Uterus (tissue), 4 donors: Measurements from ENCODE around the gene HTT-AS. TPM values are rescaled to one million over a fixed set of nuclear protein-coding genes. Genes with fewer than 3 reads are reported as not detected.

Experiments used
- DNase-seq, 2 donors: peaks; one replicate each; pipeline ENCODE4 v3.0.0-alpha.2; 2019 to 2020
- H3K27ac ChIP-seq, 2 donors: fragments of 200-600 bp; sonication (generic); 1 replicate in 1 of 2; 2 replicates in 1 of 2; pipeline ENCODE4 v1.5.1; 2016 to 2018
- H3K27me3 ChIP-seq, 2 donors: fragments of 200-600 bp; sonication (generic); one replicate each; pipeline ENCODE4 v1.5.1; 2018 to 2019; ENCODE audit warnings: control low read depth in 1 of 2
- H3K36me3 ChIP-seq, 2 donors: fragments of 200-600 bp; sonication (generic); one replicate each; pipeline ENCODE4 v1.5.1; 2019; ENCODE audit warnings: control low read depth in 1 of 2
- H3K4me1 ChIP-seq, 2 donors: fragments of 200-600 bp; sonication (generic); one replicate each; pipeline ENCODE4 v1.5.1; 2018 to 2019; ENCODE audit warnings: control low read depth in 1 of 2
- H3K4me3 ChIP-seq, 2 donors: fragments of 200-600 bp; sonication (generic); 1 replicate in 1 of 2; 2 replicates in 1 of 2; pipeline ENCODE4 v1.5.1; 2018 to 2019; ENCODE audit warnings: mild to moderate bottlenecking in 1 of 2
- H3K9me3 ChIP-seq, 2 donors: fragments of 200-600 bp; sonication (generic); one replicate each; pipeline ENCODE4 v1.5.1; 2019; ENCODE audit warnings: control low read depth in 1 of 2
- POLR2A ChIP-seq, 2 donors: fragments of 450-650 bp; IDR thresholded peaks; one replicate each; pipeline ENCODE4 v1.6.1; 2016; ENCODE audit warnings: antibody characterized with exemption in 2 of 2, mild to moderate bottlenecking in 1 of 2, moderate library complexity in 1 of 2
- intact Hi-C: fragments of 100-400 bp; cut with DNase I; formaldehyde crosslinking; loops from one replicate; pipeline ENCODE4 v1.15.1; 2023; ENCODE audit warnings: low total_unique reads
- total RNA-seq, 4 donors: library from RNA; depleted of rRNA in 3 of 4; stranded (reverse); fragments of >200 nt in 3 of 4; gene quantifications; one replicate each; pipeline versions ENCODE4 v1.1.0 to v1.2.4, GENCODE V29; 2014 to 2023
- TF ChIP-seq, protein P1 (sequence below), 4 experiments: fragments of 200-600 bp in 2 of 4; fragments of 450-650 bp in 2 of 4; sonication (generic) in 2 of 4; IDR thresholded peaks; one replicate each; pipeline ENCODE4 v1.5.1; 2016 to 2019; ENCODE audit warnings: antibody characterized with exemption in 4 of 4, mild to moderate bottlenecking in 2 of 4, moderate library complexity in 1 of 4
- donor health status: DM: yes; HTN: yes; CAD: no.

The HTT-AS gene
- total RNA-seq, 4 donors from 2014 or later = not detected

DNA sequence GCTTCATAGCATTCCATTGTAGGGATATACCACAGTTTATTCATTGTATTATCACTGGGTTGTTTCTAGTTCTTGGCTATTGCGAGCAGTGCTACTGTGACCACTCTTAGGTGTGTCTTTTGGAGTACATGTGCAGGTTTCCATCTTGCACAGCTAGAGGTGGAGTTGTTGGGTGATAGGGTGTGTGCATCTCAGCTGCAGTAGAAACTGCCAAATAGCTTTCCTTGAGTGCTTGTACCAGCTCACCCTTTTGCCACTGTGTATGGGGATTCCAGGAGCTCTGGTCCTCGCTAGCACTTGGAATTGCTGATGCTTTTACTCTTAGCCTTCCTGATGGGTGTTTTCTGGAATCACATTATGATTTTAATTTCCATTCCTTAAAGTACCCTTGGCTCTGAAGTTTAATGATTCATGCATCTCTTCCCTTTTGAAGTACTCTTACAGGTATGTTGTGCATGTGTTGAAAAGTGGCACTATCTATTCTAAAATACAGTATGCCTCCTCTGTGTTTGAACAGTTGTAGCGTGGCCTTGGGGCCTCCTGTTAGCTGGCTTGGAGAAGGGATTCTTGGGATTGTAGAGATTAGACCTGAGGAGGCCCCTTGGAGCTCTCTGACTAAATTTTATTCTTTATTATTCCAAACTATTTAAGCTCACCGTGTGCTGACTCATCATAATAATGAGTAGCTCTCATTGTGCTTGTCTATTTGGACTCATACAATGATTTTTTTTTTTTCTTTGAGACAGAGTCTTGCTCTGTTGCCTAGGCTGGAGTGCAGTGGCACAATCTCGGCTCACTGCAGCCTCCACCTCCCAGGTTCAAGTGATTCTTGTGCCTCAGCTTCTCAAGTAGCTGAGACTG lies 38.5 kb upstream of the HTT-AS start:
- peaks cover 0 to under 1% of the 10 kb centered on the region in 2 donors for H3K4me1 ChIP-seq
- no peaks in the 10 kb centered on the region for H3K27me3 ChIP-seq
- H3K9me3 ChIP-seq = no peaks in the 10 kb centered on the region
- no peak for DNase-seq
- H3K27ac ChIP-seq = no peak overlapping the region
- intact Hi-C loops = no loop called here
- H3K36me3 ChIP-seq = no peaks in the 10 kb centered on the region
- TF ChIP-seq POLR2A (IDR thresholded peaks at IDR 0.05) = no peak
- TF ChIP-seq, protein P1, sequence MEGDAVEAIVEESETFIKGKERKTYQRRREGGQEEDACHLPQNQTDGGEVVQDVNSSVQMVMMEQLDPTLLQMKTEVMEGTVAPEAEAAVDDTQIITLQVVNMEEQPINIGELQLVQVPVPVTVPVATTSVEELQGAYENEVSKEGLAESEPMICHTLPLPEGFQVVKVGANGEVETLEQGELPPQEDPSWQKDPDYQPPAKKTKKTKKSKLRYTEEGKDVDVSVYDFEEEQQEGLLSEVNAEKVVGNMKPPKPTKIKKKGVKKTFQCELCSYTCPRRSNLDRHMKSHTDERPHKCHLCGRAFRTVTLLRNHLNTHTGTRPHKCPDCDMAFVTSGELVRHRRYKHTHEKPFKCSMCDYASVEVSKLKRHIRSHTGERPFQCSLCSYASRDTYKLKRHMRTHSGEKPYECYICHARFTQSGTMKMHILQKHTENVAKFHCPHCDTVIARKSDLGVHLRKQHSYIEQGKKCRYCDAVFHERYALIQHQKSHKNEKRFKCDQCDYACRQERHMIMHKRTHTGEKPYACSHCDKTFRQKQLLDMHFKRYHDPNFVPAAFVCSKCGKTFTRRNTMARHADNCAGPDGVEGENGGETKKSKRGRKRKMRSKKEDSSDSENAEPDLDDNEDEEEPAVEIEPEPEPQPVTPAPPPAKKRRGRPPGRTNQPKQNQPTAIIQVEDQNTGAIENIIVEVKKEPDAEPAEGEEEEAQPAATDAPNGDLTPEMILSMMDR (IDR thresholded peaks at IDR 0.05) = no peak
- H3K4me3 ChIP-seq = no peak overlapping the region

DNA sequence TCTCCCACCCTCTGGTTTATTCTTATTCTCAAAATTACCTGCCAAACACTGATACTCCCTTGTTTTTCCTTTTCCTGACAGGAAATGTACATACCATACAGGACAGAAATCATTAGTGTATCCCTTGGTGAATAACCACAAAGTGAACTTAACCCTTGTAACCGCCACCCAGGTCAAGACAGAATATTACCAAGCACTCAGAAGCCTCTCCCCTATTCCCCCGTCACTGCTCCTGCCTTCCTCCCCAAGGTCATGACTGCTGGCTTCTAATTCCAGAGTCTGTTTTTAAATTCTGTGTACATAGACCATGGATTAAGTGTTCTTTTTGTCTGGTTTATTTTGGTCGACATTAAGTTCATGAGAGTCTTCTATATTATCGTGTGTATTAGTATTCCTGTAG lies 37.9 kb upstream of the HTT-AS start:
- intact Hi-C loops = no loop called here
- Histone ChIP-seq H3K27me3 (no peaks in the 10 kb centered on the region), H3K4me1 (peaks cover 0 to 6% of the 10 kb centered on the region in 2 donors), H3K27ac (peak overlapping the region in 1 of 2 donors; percentile 44), H3K9me3 (no peaks in the 10 kb centered on the region), H3K36me3 (no peaks in the 10 kb centered on the region), H3K4me3 (no peak overlapping the region)
- no peak for DNase-seq
- TF ChIP-seq, protein P1 (IDR thresholded peaks at IDR 0.05) = no peak
- no peak for TF ChIP-seq POLR2A (IDR thresholded peaks at IDR 0.05)

DNA sequence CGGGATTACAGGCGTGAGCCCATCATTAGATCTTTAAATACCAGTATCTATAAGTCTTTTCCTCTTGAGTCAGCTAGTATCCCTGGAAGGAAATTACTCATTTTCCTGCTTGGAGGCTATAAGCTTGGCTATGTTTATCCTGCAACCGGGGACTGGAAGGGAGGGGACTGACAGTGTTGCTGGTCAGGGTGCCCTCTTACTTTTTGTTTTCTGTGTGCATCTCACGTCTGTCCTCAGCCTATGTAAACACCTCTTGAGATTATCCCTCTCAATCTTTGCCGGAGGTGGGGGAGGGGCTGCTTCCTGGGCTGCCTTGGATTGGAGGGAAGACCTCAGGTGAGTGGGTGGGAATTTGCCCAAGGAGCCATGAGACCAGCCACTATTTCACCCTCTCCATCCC lies 37.1 kb upstream of the HTT-AS start:
- Histone ChIP-seq H3K4me1 (peaks cover 0 to 6% of the 10 kb centered on the region in 2 donors), H3K9me3 (no peaks in the 10 kb centered on the region), H3K4me3 (no peak overlapping the region), H3K36me3 (no peaks in the 10 kb centered on the region), H3K27me3 (no peaks in the 10 kb centered on the region), H3K27ac (peak overlapping the region in 1 of 2 donors; percentile 44)
- intact Hi-C loops = no loop called here
- TF ChIP-seq, protein P1 (IDR thresholded peaks at IDR 0.05) = no peak
- TF ChIP-seq POLR2A (IDR thresholded peaks at IDR 0.05) = no peak
- DNase-seq = no peak

DNA sequence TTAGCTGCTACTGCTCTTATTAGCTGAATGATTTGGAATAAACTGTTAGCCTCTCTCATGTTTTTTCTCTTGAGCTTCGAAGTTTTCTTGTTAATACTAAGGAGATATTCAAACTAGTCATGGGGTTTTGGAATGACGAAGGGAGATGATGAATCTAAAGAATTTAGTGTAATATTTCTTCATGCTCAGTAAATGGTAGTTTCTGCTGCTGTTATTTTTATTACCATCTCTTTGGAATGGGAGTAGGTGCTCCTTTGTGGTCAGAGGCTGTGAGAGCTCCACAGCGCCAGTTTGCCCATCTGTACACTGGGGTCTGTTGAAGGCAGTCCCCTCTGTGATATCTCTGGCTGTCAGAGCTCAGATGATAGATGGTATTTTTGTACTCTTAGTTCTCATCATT lies 33.9 kb upstream of the HTT-AS start:
- Histone ChIP-seq H3K4me1 (peaks cover 0 to 6% of the 10 kb centered on the region in 2 donors), H3K27ac (peak overlapping the region; percentile 62 to 83), H3K36me3 (no peaks in the 10 kb centered on the region), H3K27me3 (no peaks in the 10 kb centered on the region), H3K9me3 (no peaks in the 10 kb centered on the region), H3K4me3 (no peak overlapping the region)
- no peak for DNase-seq
- TF ChIP-seq, protein P1 (IDR thresholded peaks at IDR 0.05) = no peak
- TF ChIP-seq POLR2A (IDR thresholded peaks at IDR 0.05) = no peak
- intact Hi-C loops = no loop called here

DNA sequence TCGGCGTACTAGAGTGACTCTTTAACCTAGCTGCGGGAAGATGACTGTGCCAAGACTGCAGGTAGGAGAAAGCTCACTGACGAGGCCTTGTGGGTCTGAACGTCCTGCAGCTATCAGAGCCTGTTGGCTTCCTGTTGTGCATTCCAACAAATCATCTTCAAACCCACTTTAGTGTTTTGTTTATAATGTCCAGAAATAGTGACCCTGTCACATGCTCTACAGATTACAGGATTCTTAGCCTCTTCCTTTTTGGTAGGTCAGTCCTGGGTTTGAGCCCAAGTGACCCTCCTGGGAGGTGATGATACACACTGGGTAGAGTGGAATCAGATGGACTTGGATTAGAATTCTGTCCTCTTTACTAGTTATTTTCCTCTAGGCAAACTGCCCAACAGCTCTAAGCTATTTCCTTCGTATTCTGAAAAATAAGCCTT lies 33.4 kb upstream of the HTT-AS start:
- DNase-seq = no peak
- Histone ChIP-seq H3K4me3 (no peak overlapping the region), H3K4me1 (peaks cover 0 to 6% of the 10 kb centered on the region in 2 donors), H3K27me3 (no peaks in the 10 kb centered on the region), H3K36me3 (no peaks in the 10 kb centered on the region), H3K9me3 (no peaks in the 10 kb centered on the region), H3K27ac (peak overlapping the region; percentile 62 to 83)
- TF ChIP-seq POLR2A (IDR thresholded peaks at IDR 0.05) = no peak
- TF ChIP-seq, protein P1 (IDR thresholded peaks at IDR 0.05) = peak in 1 of 4 experiments; percentile 1
- intact Hi-C loops = no loop called here
